Ovary (tissue), 3 donors: ENCODE measurements around the gene GRIK4.

Experiments
- EP300 ChIP-seq: sonication (generic); formaldehyde crosslinking; IDR thresholded peaks from one replicate; pipeline ENCODE4 v1.6.1; 2017; ENCODE audit warnings: antibody characterized with exemption
- POLR2A ChIP-seq: fragments of 450-650 bp; IDR thresholded peaks from one replicate; pipeline ENCODE4 v1.6.1; 2017; ENCODE audit warnings: antibody characterized with exemption, mild to moderate bottlenecking, moderate library complexity
- TF ChIP-seq, protein P1 (sequence below), 3 donors: fragments of 450-650 bp in 2 of 3; fragments of 200-600 bp in 1 of 3; IDR thresholded peaks; one replicate each; pipeline versions ENCODE4 v1.5.1 to v1.8.0; 2016 to 2022; ENCODE audit warnings: antibody characterized with exemption in 3 of 3, mild to moderate bottlenecking in 1 of 3
- donor health status: DM: no; HTN: no; CAD: no.

DNA sequence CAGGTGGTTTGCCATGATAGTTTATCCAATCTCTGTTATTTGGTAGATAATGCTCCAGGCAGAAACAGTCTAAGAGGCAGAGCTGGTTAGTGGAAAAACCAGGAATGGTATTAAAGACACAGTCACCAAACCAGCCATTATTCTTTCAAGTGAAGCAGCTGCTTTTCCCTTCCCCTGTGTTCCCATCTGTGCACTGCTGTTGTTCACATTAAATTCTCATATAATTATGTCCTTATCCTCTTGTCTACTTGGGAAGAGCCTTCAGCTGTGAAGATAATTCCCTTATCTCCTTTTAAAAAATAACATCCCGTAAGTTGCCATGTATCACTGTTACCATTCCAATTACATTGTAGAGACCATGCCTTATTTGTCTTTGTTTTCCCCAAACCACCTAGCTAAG lies 507.2 kb downstream of the GRIK4 start:
- TF ChIP-seq, protein P1, sequence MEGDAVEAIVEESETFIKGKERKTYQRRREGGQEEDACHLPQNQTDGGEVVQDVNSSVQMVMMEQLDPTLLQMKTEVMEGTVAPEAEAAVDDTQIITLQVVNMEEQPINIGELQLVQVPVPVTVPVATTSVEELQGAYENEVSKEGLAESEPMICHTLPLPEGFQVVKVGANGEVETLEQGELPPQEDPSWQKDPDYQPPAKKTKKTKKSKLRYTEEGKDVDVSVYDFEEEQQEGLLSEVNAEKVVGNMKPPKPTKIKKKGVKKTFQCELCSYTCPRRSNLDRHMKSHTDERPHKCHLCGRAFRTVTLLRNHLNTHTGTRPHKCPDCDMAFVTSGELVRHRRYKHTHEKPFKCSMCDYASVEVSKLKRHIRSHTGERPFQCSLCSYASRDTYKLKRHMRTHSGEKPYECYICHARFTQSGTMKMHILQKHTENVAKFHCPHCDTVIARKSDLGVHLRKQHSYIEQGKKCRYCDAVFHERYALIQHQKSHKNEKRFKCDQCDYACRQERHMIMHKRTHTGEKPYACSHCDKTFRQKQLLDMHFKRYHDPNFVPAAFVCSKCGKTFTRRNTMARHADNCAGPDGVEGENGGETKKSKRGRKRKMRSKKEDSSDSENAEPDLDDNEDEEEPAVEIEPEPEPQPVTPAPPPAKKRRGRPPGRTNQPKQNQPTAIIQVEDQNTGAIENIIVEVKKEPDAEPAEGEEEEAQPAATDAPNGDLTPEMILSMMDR (IDR thresholded peaks at IDR 0.05), result no peak
- TF ChIP-seq EP300 (no peak), POLR2A (no peak)
